Kidney (tissue), 14 donors: ENCODE data around the gene RYK. TPM values are rescaled to one million over a fixed set of nuclear protein-coding genes. Genes with fewer than 3 reads are reported as not detected.

ENCODE experiments used
- DNase-seq, 5 donors: peaks; one replicate each; pipeline ENCODE4 v3.0.0-alpha.2; 2013 to 2020
- FAIRE-seq: peaks from 2 replicates; lab custom pipeline; 2012; peaks lifted over from hg19 to GRCh38; lab: Jason Lieb, UNC
- H3K27ac ChIP-seq, 2 donors: one replicate each; pipeline ENCODE4 v1.7.0; 2013; ENCODE audit warnings: low read depth in 2 of 2, low read length in 2 of 2, inconsistent platforms in 1 of 2
- H3K27me3 ChIP-seq: one replicate; pipeline ENCODE4 v1.7.1; 2013; ENCODE audit warnings: low read length, inconsistent platforms; ENCODE audit not compliant: control insufficient read depth, insufficient read depth
- H3K36me3 ChIP-seq, 3 donors: one replicate each; pipeline versions ENCODE4 v1.7.0 to v1.7.1; 2013; ENCODE audit warnings: low read length in 3 of 3, control low read depth in 1 of 3, inconsistent platforms in 1 of 3; ENCODE audit not compliant: insufficient read depth in 3 of 3, control insufficient read depth in 2 of 3
- H3K4me1 ChIP-seq, 3 donors: one replicate each; pipeline versions ENCODE4 v1.7.0 to v1.7.1; 2013; ENCODE audit warnings: low read length in 3 of 3, inconsistent platforms in 1 of 3, low read depth in 1 of 3; ENCODE audit not compliant: control insufficient read depth in 2 of 3, insufficient read depth in 2 of 3
- H3K4me3 ChIP-seq, 3 donors: one replicate each; pipeline versions ENCODE4 v1.7.0 to v1.8.1; 2013; ENCODE audit warnings: low read length in 3 of 3, control low read depth in 1 of 3, inconsistent platforms in 1 of 3
- H3K9ac ChIP-seq, 3 donors: one replicate each; pipeline versions ENCODE4 v1.7.0 to v1.7.1; 2013; ENCODE audit warnings: low read length in 3 of 3, control low read depth in 1 of 3, inconsistent platforms in 1 of 3
- H3K9me3 ChIP-seq, 3 donors: one replicate each; pipeline versions ENCODE4 v1.7.0 to v1.7.1; 2013; ENCODE audit warnings: low read length in 3 of 3, control low read depth in 1 of 3, inconsistent platforms in 1 of 3; ENCODE audit not compliant: control insufficient read depth in 2 of 3, insufficient read depth in 1 of 3
- intact Hi-C: fragments of 100-400 bp; cut with DNase I; formaldehyde crosslinking; loops from one replicate; pipeline ENCODE4 v1.11.1; 2022
- polyA plus RNA-seq: library from polyadenylated mRNA; stranded (reverse); fragments of 350-450 nt; fragmentation: Illumina TruSeq; extraction: RNeasy Lipid Tissue Mini Kit (QIAGEN cat#74804); gene quantifications from one replicate; pipeline ENCODE4 v1.2.3, GENCODE V29; 2014; ENCODE audit warnings: low read depth, low replicate concordance; ENCODE audit not compliant: insufficient read depth
- total RNA-seq: library from RNA; stranded (reverse); fragmentation: NEBNext Ultra II Directional; extraction: Animal tissue kit (Norgen Biotek cat#: 25700); gene quantifications from one replicate; pipeline ENCODE4 v1.2.1, GENCODE V29; 2021
- TF ChIP-seq, protein P1 (sequence below): IDR thresholded peaks from 3 replicates; pipeline ENCODE4 v1.5.1; 2012; ENCODE audit warnings: mild to moderate bottlenecking, moderate library complexity, borderline replicate concordance; ENCODE audit not compliant: insufficient read depth; ENCODE audit errors: extremely low read depth
- donor health status: control.
- donor health status: control.
- donor health status: control.
- donor health status: control.
- donor health status: control.
- donor health status: DM: yes; HTN: yes; CAD: no.
- donor health status: Normal renal cell carcinoma (clear cell type).

The RYK gene
- total and polyA plus RNA-seq, 2 donors from 2014 or later: 32.2 to 50.9 TPM

GRCh38 chr3:134252766-134253165, 2.1 kb upstream of the RYK start:
- no peak for FAIRE-seq
- TF ChIP-seq, protein P1, sequence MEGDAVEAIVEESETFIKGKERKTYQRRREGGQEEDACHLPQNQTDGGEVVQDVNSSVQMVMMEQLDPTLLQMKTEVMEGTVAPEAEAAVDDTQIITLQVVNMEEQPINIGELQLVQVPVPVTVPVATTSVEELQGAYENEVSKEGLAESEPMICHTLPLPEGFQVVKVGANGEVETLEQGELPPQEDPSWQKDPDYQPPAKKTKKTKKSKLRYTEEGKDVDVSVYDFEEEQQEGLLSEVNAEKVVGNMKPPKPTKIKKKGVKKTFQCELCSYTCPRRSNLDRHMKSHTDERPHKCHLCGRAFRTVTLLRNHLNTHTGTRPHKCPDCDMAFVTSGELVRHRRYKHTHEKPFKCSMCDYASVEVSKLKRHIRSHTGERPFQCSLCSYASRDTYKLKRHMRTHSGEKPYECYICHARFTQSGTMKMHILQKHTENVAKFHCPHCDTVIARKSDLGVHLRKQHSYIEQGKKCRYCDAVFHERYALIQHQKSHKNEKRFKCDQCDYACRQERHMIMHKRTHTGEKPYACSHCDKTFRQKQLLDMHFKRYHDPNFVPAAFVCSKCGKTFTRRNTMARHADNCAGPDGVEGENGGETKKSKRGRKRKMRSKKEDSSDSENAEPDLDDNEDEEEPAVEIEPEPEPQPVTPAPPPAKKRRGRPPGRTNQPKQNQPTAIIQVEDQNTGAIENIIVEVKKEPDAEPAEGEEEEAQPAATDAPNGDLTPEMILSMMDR: no peak

GRCh38 chr3:134251731-134252391, 1.2 kb upstream of the RYK start:
- Histone ChIP-seq H3K36me3 (no peaks in the 10 kb centered on the region), H3K27me3 (no peaks in the 10 kb centered on the region), H3K4me3 (no peak overlapping the region), H3K9ac (no peak overlapping the region), H3K4me1 (peaks cover 0 to 11% (median 0%) of the 10 kb centered on the region in 3 donors), H3K27ac (no peak overlapping the region), H3K9me3 (no peaks in the 10 kb centered on the region)
- TF ChIP-seq, protein P1: no peak
- FAIRE-seq (no peak), DNase-seq (peak in 3 of 5 donors; percentile 27 to 80 (median 54))
- intact Hi-C loops: no loop called here

More at GRCh38 chr3:134252766-134253165, 2.1 kb upstream of the RYK start:
- Histone ChIP-seq H3K27me3 (no peaks in the 10 kb centered on the region), H3K9ac (no peak overlapping the region), H3K4me1 (peaks cover 0 to 11% (median 0%) of the 10 kb centered on the region in 3 donors), H3K9me3 (no peaks in the 10 kb centered on the region), H3K27ac (no peak overlapping the region), H3K36me3 (no peaks in the 10 kb centered on the region), H3K4me3 (no peak overlapping the region)
- intact Hi-C loops: no loop called here
- no peak for DNase-seq

DNA sequence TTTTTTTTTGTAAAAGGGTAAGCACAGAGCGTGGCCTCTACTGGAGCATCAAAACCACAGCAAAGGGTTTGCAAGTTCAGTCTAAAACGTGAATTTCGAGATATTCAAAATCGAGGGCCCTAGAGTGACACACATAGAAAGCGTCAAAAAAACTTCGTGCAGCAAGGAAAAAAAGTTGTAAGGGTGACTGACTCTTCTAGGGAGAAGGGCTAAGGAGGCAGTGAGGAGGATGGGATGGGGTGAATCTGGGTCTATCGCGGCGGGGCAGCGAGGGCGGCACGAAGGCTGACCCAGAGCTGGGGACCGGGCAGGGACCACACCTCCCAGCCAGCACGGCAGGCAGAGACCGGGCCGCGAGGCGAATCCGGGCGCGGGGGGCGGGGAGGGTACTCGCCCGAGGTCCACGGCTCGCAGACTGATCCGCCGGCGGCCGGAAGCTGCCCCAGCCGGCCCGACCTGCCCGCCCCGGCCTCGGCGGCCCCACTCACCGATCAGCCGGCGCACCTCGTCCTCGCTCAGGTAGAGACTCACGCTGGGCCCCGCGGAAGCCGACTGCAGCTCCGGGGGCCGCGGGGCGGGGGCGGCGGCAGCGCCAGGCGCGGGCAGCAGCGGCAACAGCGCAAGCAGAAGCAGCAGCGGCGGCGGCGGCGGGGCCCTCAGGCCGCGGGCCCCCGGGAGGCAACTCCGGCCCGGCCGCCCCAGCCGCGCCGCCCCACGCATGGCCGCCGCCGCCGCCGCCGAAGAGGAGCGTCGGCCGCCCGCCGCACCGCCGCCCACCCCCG, 533 bp downstream of the RYK start:
- FAIRE-seq (no peak), DNase-seq (peak; percentile 65 to 88 (median 79))
- TF ChIP-seq, protein P1: no peak
- peak overlapping the region; percentile 70 to 88 (median 76) for H3K4me3 ChIP-seq
- no peaks in the 10 kb centered on the region for H3K9me3 ChIP-seq
- peak overlapping the region; percentile 47 to 66 (median 61) for H3K9ac ChIP-seq
- no peaks in the 10 kb centered on the region for H3K27me3 ChIP-seq
- intact Hi-C loops: no loop called here
- H3K4me1 ChIP-seq: peaks cover 0 to 11% (median 0%) of the 10 kb centered on the region in 3 donors
- H3K36me3 ChIP-seq: no peaks in the 10 kb centered on the region
- H3K27ac ChIP-seq: peak overlapping the region; percentile 78 to 90
